ELR (cell line): ENCODE data around the gene ATN1.

Source experiments
- DNase-seq: peaks from one replicate; pipeline ENCODE4 v3.0.0-alpha.2; 2015; ENCODE audit warnings: low read depth

Gene ATN1

GRCh38 chr12:6959058-6959804, 31.5 kb downstream of the ATN1 start:
- no peak for DNase-seq

GRCh38 chr12:6959805-6960592, 32.2 kb downstream of the ATN1 start:
- DNase-seq: no peak

GRCh38 chr12:6960593-6961277, 33.0 kb downstream of the ATN1 start:
- peak; percentile 57 for DNase-seq

GRCh38 chr12:6961278-6961694, 33.5 kb downstream of the ATN1 start:
- peak; percentile 60 for DNase-seq

GRCh38 chr12:6961695-6962284, 34.0 kb downstream of the ATN1 start:
- DNase-seq: peak; percentile 78

GRCh38 chr12:6962285-6963015, 34.7 kb downstream of the ATN1 start:
- DNase-seq: no peak

GRCh38 chr12:6963016-6963731, 35.4 kb downstream of the ATN1 start:
- DNase-seq: no peak

- no peak for DNase-seq
Measured at GRCh38 chr12:6963791-6964413, 36.1 kb downstream of the ATN1 start.

- DNase-seq: no peak
Measured at GRCh38 chr12:6964605-6965025, 36.9 kb downstream of the ATN1 start.

- DNase-seq: peak; percentile 83
Measured at GRCh38 chr12:6965026-6965661, 37.4 kb downstream of the ATN1 start.

GRCh38 chr12:6965714-6966113, 38.0 kb downstream of the ATN1 start:
- DNase-seq: no peak

- DNase-seq: no peak
Measured at GRCh38 chr12:6966351-6966750, 38.6 kb downstream of the ATN1 start.

GRCh38 chr12:6967651-6968100, 39.9 kb downstream of the ATN1 start:
- no peak for DNase-seq

GRCh38 chr12:6968426-6968825, 40.7 kb downstream of the ATN1 start:
- DNase-seq: no peak

GRCh38 chr12:6970096-6970527, 42.4 kb downstream of the ATN1 start:
- no peak for DNase-seq

- DNase-seq: no peak
Measured at GRCh38 chr12:6974180-6974579, 46.4 kb downstream of the ATN1 start.

- no peak for DNase-seq
Measured at GRCh38 chr12:6975297-6976032, 47.7 kb downstream of the ATN1 start.

GRCh38 chr12:6977653-6978052, 49.9 kb downstream of the ATN1 start:
- DNase-seq: no peak

GRCh38 chr12:6978188-6978587, 50.4 kb downstream of the ATN1 start:
- DNase-seq: no peak
